Subcutaneous abdominal adipose tissue (tissue), 5 donors: Measurements from ENCODE around the gene GIPC1.

Experiments
- H3K27ac ChIP-seq: one replicate; pipeline ENCODE4 v1.7.0; 2013; ENCODE audit warnings: low read depth, mild to moderate bottlenecking, inconsistent platforms, low read length, moderate library complexity
- H3K27me3 ChIP-seq, 5 donors: one replicate each; pipeline ENCODE4 v1.7.0; 2013; ENCODE audit warnings: low read length in 5 of 5, inconsistent platforms in 1 of 5; ENCODE audit not compliant: control insufficient read depth in 5 of 5, insufficient read depth in 4 of 5
- H3K36me3 ChIP-seq, 5 donors: one replicate each; pipeline ENCODE4 v1.7.0; 2013; ENCODE audit warnings: low read length in 5 of 5; ENCODE audit not compliant: control insufficient read depth in 5 of 5, insufficient read depth in 5 of 5
- H3K4me1 ChIP-seq, 5 donors: one replicate each; pipeline ENCODE4 v1.7.0; 2013; ENCODE audit warnings: low read length in 5 of 5, mild to moderate bottlenecking in 3 of 5, moderate library complexity in 1 of 5; ENCODE audit not compliant: control insufficient read depth in 5 of 5, insufficient read depth in 5 of 5
- H3K4me3 ChIP-seq, 5 donors: one replicate each; pipeline ENCODE4 v1.7.0; 2013; ENCODE audit warnings: low read length in 5 of 5, low read depth in 1 of 5
- H3K9ac ChIP-seq, 5 donors: one replicate each; pipeline ENCODE4 v1.7.0; 2013; ENCODE audit warnings: low read length in 5 of 5, mild to moderate bottlenecking in 4 of 5, moderate library complexity in 3 of 5
- H3K9me3 ChIP-seq, 5 donors: one replicate each; pipeline ENCODE4 v1.7.0; 2013; ENCODE audit warnings: low read length in 5 of 5; ENCODE audit not compliant: control insufficient read depth in 5 of 5
- donor health status: healthy.
- donor health status: healthy.
- donor health status: healthy.
- donor health status: healthy.
- donor health status: healthy.

The GIPC1 gene

DNA sequence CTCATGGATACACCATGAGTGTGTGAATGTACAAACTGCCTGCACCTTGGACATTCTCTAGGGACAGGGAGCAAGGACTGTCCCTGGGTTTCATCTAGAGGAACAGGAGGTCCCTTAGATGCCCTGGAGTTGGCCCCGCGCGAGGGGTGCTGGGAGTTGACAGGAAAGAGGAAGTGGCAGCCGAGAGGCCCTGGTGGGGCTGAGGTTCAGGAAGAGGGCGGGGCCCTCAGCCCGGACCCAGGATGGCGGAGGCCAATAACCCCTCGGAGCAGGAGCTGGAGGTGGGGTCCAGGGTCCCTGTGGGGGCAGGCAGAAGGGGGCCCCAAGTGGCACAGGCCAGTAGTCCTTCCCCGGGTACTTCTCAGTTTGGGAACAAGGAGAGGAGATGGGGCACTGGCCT lies 55.9 kb downstream of the GIPC1 start:
- Histone ChIP-seq H3K9ac (peak overlapping the region in 4 of 5 donors; percentile 7 to 57 (median 44)), H3K27ac (peak overlapping the region; percentile 30), H3K9me3 (no peaks in the 10 kb centered on the region), H3K27me3 (no peaks in the 10 kb centered on the region), H3K4me1 (peaks cover 3 to 44% (median 32%) of the 10 kb centered on the region in 5 donors), H3K4me3 (peak overlapping the region in 4 of 5 donors; percentile 32 to 55 (median 37)), H3K36me3 (peaks cover 0 to 40% (median 33%) of the 10 kb centered on the region in 5 donors)

- Histone ChIP-seq H3K4me1 (peaks cover 6 to 55% (median 43%) of the 10 kb centered on the region in 5 donors), H3K4me3 (no peak overlapping the region), H3K9me3 (no peaks in the 10 kb centered on the region), H3K36me3 (peaks cover 0 to 30% (median 23%) of the 10 kb centered on the region in 5 donors), H3K27me3 (no peaks in the 10 kb centered on the region), H3K9ac (no peak overlapping the region), H3K27ac (no peak overlapping the region)
Observed at GRCh38 chr19:14439014-14439413, 56.9 kb downstream of the GIPC1 start.

DNA sequence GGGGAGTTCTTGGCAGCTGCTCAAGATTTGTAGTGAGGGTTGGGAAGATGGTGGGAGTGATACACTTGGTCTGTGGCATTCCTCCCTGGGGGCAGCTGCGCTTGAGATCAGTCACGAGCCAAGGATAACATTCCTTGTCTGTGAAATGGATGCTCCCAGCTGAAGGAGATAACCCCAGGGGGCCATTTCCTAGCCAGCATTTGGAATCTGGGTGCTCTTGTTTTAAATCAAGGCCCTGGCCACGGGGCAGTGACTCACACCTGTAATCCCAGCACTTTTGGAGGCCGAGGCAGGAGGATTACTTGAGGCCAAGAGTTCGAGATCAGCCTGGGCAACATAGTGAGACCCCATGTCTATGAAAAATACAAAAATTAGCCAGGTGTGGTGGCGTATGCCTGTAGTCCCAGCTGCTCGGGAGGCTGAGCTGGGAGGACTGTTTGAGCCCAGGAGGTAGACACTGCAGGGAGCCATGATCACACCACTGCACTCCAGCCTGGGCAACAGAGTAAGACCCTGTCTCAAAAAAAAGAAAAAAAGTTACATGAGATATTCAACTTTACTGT lies 58.3 kb downstream of the GIPC1 start:
- H3K4me3 ChIP-seq, result no peak overlapping the region
- H3K27me3 ChIP-seq, result no peaks in the 10 kb centered on the region
- peaks cover 6 to 64% (median 51%) of the 10 kb centered on the region in 5 donors for H3K4me1 ChIP-seq
- H3K36me3 ChIP-seq, result peaks cover 0 to 17% (median 9%) of the 10 kb centered on the region in 5 donors
- no peak overlapping the region for H3K27ac ChIP-seq
- H3K9me3 ChIP-seq, result no peaks in the 10 kb centered on the region
- H3K9ac ChIP-seq, result no peak overlapping the region

DNA sequence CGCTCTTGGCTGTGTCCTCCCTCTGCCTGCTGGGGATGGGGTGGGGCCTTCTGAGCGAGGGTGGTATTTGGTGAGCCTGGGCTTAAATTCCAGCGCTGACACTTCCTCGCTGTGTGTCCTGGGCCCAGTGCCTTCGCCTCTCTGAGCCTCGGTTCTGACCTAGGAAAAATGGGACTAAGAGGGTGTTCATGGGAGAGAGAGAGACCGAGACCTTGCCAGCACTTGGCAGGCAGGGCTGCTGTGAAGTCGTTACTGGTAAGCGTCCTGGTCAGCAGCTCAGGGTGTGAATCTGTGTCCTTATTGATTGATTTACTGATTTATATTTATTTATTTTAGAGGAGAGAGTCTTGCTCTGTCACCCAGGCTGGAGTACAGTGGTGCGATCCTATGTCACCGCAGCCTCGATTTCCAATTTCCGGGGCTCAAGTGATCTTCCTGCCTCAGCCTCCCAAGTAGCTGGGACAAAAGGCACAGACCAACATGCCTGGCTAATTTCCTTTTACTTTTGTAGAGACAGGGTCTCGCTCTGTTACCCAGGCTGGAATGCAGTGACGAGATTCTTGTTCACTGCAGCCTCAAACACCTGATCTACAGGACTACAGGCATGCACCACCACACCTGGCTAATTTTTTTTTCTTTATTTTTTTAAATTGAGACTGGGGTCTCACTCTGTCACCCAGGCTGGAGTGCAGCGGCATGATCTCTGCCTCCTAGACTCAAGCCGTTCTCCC lies 60.4 kb downstream of the GIPC1 start:
- Histone ChIP-seq H3K27me3 (no peaks in the 10 kb centered on the region), H3K4me1 (peaks cover 6 to 63% (median 52%) of the 10 kb centered on the region in 5 donors), H3K36me3 (peaks cover 0 to 5% (median 0%) of the 10 kb centered on the region in 5 donors), H3K27ac (peak overlapping the region; percentile 82), H3K4me3 (peak overlapping the region in 3 of 5 donors; percentile 76 to 81 (median 78)), H3K9me3 (no peaks in the 10 kb centered on the region), H3K9ac (peak overlapping the region in 3 of 5 donors; percentile 51 to 90 (median 90))

- H3K4me1 ChIP-seq, result peaks cover 6 to 56% (median 45%) of the 10 kb centered on the region in 5 donors
- no peaks in the 10 kb centered on the region for H3K9me3 ChIP-seq
- H3K27ac ChIP-seq, result peak overlapping the region; percentile 82
- H3K27me3 ChIP-seq, result no peaks in the 10 kb centered on the region
- H3K9ac ChIP-seq, result peak overlapping the region; percentile 70 to 90 (median 90)
- H3K4me3 ChIP-seq, result peak overlapping the region; percentile 52 to 81 (median 76)
- peaks cover 0 to 5% (median 0%) of the 10 kb centered on the region in 5 donors for H3K36me3 ChIP-seq
Observed at GRCh38 chr19:14434543-14435319, 61.2 kb downstream of the GIPC1 start.

DNA sequence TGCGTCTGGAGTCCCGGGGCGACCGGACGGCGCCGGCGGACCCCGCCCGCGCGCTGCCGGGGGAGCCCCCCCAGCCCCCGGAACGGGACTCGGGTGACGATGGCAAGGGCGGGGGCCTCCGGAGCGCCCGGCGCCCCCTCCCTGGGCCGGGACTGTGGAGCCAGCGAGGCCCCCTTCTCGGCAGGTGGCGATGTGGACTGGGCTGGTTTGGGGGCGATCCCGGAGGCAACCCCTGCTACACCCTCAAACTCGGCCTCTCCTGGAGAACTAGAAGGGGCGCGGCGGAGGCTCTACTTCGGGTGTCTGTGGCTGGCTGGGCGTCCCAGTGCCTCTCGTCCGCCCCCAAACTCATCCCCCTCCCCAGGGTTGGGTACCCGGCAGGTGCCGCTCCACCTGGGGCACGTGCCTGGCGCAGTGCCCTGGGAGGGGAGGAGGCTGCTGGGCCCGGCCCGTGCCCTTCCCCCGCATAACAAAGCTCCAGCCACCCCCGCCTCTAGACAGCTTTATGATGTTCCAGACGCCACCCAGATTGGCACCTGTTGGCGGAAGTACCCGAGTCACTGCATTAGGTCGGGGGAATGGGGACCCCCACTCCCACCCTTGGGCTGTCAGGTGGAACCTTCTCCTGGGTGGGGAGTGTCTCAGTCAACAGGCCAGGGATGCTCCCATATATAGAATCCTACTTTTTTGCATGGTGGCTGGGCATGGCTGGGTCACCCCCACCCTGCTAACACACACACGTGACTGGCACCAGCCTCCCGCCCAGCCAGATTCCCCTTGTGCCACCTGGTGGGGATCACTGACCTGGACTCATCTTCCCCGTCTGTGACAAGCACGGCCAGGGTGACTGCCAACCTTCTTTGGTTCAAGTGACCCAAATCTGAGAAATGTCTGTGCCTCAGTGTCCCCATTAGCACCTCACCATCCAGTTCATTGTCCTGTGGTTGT lies 62.1 kb downstream of the GIPC1 start:
- Histone ChIP-seq H3K27ac (peak overlapping the region; percentile 82), H3K4me3 (peak overlapping the region; percentile 52 to 82 (median 78)), H3K9me3 (no peaks in the 10 kb centered on the region), H3K27me3 (no peaks in the 10 kb centered on the region), H3K9ac (peak overlapping the region; percentile 56 to 90 (median 90)), H3K4me1 (peaks cover 2 to 47% (median 37%) of the 10 kb centered on the region in 5 donors), H3K36me3 (peaks cover 0 to 4% (median 0%) of the 10 kb centered on the region in 5 donors)

- H3K27me3 ChIP-seq, result no peaks in the 10 kb centered on the region
- peak within 1 kb of the TSS; percentile 52 to 82 (median 78) for H3K4me3 ChIP-seq
- H3K4me1 ChIP-seq, result peaks cover 2 to 42% (median 35%) of the 10 kb centered on the region in 5 donors
- H3K9ac ChIP-seq, result peak within 1 kb of the TSS; percentile 56 to 90 (median 90)
- H3K36me3 ChIP-seq, result peaks cover 0 to 4% (median 0%) of the 10 kb centered on the region in 5 donors
- peak within 1 kb of the TSS; percentile 82 for H3K27ac ChIP-seq
- no peaks in the 10 kb centered on the region for H3K9me3 ChIP-seq
Observed at GRCh38 chr19:14432791-14433553, 63.0 kb downstream of the GIPC1 start, which contains the start of gene PKN1. TSS of gene PKN1 (plus strand) at chr19:14433306. CDS start at chr19:14433522, 216 bp downstream.

- Histone ChIP-seq H3K9ac (no peak overlapping the region), H3K9me3 (no peaks in the 10 kb centered on the region), H3K27me3 (no peaks in the 10 kb centered on the region), H3K4me1 (peaks cover 2 to 36% (median 32%) of the 10 kb centered on the region in 5 donors), H3K27ac (no peak overlapping the region), H3K4me3 (no peak overlapping the region), H3K36me3 (no peaks in the 10 kb centered on the region)
Observed at GRCh38 chr19:14430712-14431111, 65.2 kb downstream of the GIPC1 start.
